Stimulated activated CD8-positive, alpha-beta memory T cell treated with anti-CD3 and anti-CD28 coated beads, Interleukin-12 subunit alpha, Interleukin-12 subunit beta, amount 100 ng/mL, for 1 hour (primary cell): ENCODE results near the gene SPARC.
"Not testable (repeated sequence)": the region's sequence is repeated elsewhere in the genome, so short reads cannot be mapped to it uniquely, and the experiment has no call there.

Experiments
- DNase-seq: peaks from one replicate; pipeline ENCODE4 v3.0.0-alpha.2; 2020; ENCODE audit warnings: low read depth

SPARC gene

DNA sequence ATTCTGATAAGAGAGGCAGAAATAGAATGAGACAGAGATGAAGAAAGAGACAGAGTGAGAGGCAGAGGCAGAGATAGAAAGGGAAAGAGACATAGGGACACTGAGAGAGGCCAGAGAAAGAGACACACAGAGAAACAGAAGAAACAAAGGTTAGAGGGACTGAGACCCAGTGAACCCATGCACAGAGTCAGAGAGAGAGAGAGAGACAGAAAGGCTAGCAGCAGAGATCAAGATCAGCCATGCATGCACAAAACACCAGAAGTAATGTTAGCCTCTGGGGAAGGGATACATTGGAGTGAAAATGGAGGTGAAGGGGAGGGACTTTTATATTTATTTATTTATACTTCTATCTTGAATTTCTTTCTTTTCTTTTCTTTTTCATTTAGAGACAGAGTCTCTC is 14.1 kb upstream of the SPARC start:
- DNase-seq, result no peak

DNA sequence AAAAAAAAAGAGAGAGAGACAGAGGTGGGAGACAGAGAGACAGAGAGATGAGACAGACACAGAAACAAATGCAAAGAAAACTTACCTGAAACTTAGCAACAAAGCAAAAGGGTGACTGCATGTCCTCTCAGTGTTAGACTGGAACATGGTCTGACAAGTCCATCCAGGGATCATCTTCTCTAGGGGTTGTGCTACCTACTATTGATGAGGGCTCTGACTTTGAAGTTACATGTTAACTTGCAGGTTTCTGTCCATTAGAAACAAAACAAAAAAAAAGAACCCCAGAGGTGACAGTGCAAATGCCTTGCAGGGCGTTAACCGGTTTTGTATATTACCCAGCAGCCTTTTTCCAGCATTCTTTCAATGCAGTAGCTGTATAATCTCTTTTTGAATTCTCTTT is 13.6 kb upstream of the SPARC start:
- DNase-seq, result no peak

DNA sequence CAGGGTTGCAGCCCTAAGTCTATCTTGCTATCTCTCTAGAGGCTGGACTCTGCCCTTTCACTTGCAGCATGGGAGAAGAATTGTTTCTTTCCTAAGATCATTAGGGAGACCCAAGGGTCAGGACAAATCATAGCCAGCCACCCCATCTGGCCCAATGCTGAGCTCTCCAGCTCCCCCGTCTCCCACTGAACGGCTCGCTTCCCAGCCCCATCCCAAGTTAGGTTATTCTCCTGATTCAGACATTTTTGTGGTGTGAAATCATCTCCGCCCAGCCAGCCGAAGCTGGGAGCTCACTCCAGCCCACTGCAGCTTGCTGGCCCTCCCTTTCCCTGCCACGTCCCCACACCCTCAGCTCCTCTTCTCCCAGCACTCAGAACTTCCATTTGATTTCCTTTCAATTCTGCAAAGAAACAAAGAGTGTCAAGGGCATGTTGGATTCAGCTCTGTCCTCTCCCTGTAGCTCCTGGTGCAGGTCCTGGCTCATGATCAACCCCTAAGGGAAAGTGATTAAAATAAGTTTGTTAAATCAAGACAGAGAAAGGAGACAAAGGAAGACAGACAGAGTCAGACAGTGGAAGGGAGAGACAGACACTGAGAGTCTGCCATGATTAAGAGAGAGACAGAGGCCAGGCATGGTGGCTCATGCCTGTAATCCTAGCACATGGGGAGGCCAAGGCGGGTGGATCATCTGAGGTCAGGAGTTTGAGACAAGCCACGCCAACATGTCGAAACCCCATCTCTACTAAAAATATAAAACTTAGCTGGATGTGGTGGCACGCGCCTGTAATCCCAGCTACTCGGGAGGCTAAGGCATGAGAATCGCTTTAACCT is 12.6 kb upstream of the SPARC start:
- no peak for DNase-seq

DNA sequence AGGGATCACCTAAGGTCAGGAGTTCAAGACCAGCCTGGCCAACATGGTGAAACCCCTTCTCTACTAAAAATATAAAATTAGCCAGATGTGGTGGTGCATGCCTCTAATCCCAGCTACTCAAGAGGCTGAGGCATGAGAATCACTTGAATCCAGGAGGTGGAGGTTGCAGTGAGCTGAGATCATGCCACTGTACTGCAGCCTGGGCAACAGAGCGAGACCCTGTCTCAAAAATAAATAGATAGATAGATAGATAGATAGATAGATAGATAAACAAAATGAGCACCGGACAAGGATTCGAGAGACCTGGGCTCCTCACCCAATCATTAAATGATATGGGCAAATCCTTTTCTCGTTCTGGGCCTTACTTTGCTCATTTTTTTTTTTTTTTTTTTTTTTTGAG is 11.4 kb upstream of the SPARC start:
- DNase-seq, result not testable (repeated sequence)

DNA sequence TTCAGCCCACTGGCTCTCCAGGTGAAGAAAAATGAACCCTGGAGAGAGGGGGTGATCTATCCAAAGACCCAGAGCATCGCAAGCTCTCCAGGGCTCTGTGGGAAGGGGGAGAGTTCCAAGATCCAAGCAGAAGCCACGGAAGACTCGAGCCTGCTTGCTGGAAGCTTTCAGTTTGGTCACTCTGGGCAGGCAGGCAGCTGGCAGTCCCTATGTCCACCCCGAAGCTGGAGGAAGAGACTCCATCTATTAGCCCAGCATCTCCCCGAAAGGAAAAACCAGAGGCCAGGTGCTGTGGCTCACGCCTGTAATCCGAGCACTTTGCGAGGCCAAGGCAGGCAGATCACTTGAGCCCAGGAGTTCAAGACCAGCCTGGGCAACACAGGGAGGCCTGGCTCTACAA is 10.7 kb upstream of the SPARC start:
- no peak for DNase-seq

GRCh38 chr5:151696470-151697061 is 9.9 kb upstream of the SPARC start:
- DNase-seq, result no peak

GRCh38 chr5:151695464-151695863 is 8.7 kb upstream of the SPARC start:
- DNase-seq, result no peak

GRCh38 chr5:151694035-151694485 is 7.3 kb upstream of the SPARC start:
- no peak for DNase-seq

GRCh38 chr5:151692312-151692711 is 5.6 kb upstream of the SPARC start:
- no peak for DNase-seq

DNA sequence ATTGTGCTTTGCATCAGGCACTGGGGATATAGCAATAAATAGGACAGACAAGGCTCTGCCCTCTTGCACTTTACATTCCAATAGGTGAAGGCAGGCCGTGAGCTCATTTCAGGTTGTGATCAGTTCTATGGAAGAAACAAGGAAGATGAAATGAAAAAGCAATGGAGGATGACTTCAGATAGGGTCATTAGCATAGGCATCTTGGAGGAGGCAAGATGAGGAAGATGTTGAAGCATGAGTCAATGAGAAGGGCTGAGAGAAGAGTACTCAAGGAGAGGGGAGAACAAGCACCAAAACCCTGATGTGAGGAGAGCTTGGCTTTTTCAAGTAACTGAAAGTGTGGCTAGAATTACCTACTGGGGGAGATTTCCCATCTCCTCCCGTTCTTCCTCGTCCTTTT is 5.0 kb upstream of the SPARC start:
- no peak for DNase-seq

- DNase-seq, result not testable (repeated sequence)
Measured at GRCh38 chr5:151689591-151689990, 2.9 kb upstream of the SPARC start.

- DNase-seq, result no peak
Measured at GRCh38 chr5:151688436-151688835, 1.7 kb upstream of the SPARC start.

DNA sequence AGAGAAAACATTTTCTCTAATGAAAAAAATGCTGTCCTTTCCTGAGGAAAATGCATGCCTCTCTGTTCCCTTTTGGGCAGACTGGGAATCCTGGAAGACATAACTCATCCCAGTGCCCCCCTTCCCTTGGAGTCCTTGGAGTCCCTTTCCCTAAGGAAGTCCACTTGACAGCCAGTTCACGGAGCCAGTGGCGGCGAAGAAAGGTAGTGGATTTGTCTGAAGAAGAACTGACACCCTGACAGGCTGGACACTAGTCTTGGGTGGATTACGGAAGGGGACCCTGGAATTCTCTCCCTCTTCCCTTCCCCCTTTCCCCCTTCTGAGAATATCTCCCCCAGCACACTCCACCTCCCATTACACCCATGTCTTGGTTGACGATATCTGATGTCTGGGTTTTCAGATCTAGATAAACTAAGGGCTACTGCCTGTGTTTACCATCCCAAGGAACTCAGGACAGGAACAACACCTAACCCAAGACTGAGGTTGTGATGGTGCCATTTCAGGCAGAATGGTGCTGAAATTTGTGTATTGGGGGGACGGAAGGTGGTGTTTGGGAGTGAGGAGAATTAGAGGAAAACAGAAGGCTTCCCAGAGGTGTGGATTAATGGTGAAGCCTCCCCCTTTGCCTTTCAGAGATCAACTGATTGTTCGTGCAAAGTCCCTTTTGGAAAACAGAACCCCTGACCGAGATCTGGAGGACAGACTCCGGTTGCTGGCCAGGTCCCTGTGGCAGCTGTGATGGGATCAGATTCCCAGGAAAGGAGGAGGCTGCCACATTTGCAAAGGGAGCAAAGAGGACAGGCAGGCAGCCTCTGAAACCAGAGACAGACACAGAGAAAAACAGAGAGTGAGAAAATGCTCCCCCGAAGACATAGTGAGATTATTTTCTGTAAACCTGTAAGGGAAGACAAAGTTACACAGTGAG is 704 bp downstream of the SPARC start:
- DNase-seq, result no peak

GRCh38 chr5:151684690-151685361 is 1.9 kb downstream of the SPARC start:
- no peak for DNase-seq

GRCh38 chr5:151683986-151684588 is 2.6 kb downstream of the SPARC start:
- DNase-seq, result no peak

GRCh38 chr5:151683444-151683843 is 3.3 kb downstream of the SPARC start:
- DNase-seq, result no peak

DNA sequence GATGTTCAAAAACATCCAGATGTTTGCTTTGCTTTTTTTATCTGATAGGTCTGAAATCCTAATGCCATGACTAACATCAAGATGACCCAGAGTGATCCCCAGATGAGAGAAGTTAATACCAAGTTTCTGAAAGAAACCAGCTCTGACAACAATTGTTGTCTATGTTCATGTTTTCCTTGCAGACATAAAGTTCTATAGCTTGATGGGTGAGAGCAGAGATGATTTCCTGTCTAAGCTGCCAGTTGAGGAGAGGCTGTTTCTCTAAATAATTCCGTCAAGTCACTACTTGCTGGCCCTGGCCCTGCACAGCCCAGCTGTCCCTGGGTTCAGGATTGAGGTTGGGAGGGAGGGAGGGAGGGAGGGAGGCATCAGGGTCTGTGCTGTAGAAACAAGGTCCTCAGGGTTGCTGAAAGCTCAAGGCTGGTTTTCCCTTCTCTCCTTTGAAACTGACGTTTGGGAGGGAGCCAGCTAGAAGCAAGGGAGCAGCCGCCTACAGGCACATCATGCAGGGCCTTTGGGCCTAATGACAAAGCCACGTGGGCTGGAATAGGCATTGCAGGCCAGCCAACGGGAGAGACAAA is 3.9 kb downstream of the SPARC start:
- DNase-seq, result no peak

GRCh38 chr5:151682240-151682639 is 4.5 kb downstream of the SPARC start:
- DNase-seq, result no peak

GRCh38 chr5:151680944-151681427 is 5.7 kb downstream of the SPARC start:
- no peak for DNase-seq

GRCh38 chr5:151680156-151680505 is 6.6 kb downstream of the SPARC start:
- DNase-seq, result not testable (repeated sequence)
